SK-N-SH (cell line): ENCODE data around the gene AHR. TPM values are rescaled to one million over a fixed set of nuclear protein-coding genes. Genes with fewer than 3 reads are reported as not detected.

ENCODE experiments used
- CTCF ChIA-PET: fragments of 300-600, 350-600 bp; formaldehyde crosslinking; extraction: SDS; loops from one replicate; lab custom pipeline; 2021; lab: Yijun Ruan, JAX
- POLR2A ChIA-PET: fragments of 350-600 bp; sonication (Branson Sonifier 250); formaldehyde crosslinking; extraction: SDS; loops from one replicate; lab custom pipeline; 2020; ENCODE audit warnings: antibody characterized with exemption, inconsistent platforms; lab: Yijun Ruan, JAX
- DNase-seq: peaks from one replicate; pipeline ENCODE4 v3.0.0; 2012
- H2AFZ ChIP-seq: fragments of 200-600 bp; sonication (generic); 2 replicates; pipeline ENCODE4 v1.8.1; 2016; ENCODE audit warnings: antibody characterized with exemption, mild to moderate bottlenecking, low read depth
- H3F3A ChIP-seq: fragments of 200-600 bp; sonication (generic); replicated peaks from 2 replicates; pipeline ENCODE3; 2016; ENCODE audit warnings: antibody characterized with exemption, mild to moderate bottlenecking; ENCODE audit not compliant: insufficient read depth
- H3K27ac ChIP-seq, 2 experiments: fragments of 200-500 bp in 1 of 2; fragments of 200-600 bp in 1 of 2; sonication (Bioruptor generic) in 1 of 2; sonication (generic), shearing (Covaris generic) in 1 of 2; 2 replicates each; pipeline versions ENCODE4 v1.5.1 to v1.6.1; 2014 to 2016; ENCODE audit warnings: low read depth in 2 of 2, inconsistent platforms in 1 of 2, low read length in 1 of 2, mild to moderate bottlenecking in 1 of 2, mixed read lengths in 1 of 2
- H3K27me3 ChIP-seq: fragments of 200-600 bp; sonication (generic), shearing (Covaris generic); 2 replicates; pipeline ENCODE4 v1.6.1; 2016; ENCODE audit warnings: mixed run types; ENCODE audit not compliant: insufficient read depth
- H3K36me3 ChIP-seq, 2 experiments: fragments of 200-500 bp in 1 of 2; fragments of 200-600 bp in 1 of 2; sonication (Bioruptor generic) in 1 of 2; sonication (generic) in 1 of 2; replicated peaks in 1 of 2; 2 replicates each; pipeline versions ENCODE3 to v1.5.1; 2014 to 2016; ENCODE audit warnings: low read length in 1 of 2, mild to moderate bottlenecking in 1 of 2; ENCODE audit not compliant: insufficient read depth in 2 of 2, control insufficient read depth in 1 of 2
- H3K4me1 ChIP-seq, 2 experiments: fragments of 200-500 bp in 1 of 2; fragments of 200-600 bp in 1 of 2; sonication (Bioruptor generic) in 1 of 2; sonication (generic), shearing (Covaris generic) in 1 of 2; 2 replicates each; pipeline versions ENCODE4 v1.5.1 to v1.6.1; 2014 to 2016; ENCODE audit warnings: low read depth in 1 of 2, low read length in 1 of 2, mixed run types in 1 of 2; ENCODE audit not compliant: insufficient read depth in 2 of 2, control insufficient read depth in 1 of 2
- H3K4me2 ChIP-seq: fragments of 200-600 bp; sonication (generic), shearing (Covaris generic); 2 replicates; pipeline ENCODE4 v1.6.1; 2017; ENCODE audit warnings: mixed run types
- H3K4me3 ChIP-seq, 2 experiments: fragments of 200-500 bp in 1 of 2; fragments of 200-600 bp in 1 of 2; sonication (Bioruptor generic) in 1 of 2; sonication (generic), shearing (Covaris generic) in 1 of 2; 2 replicates each; pipeline versions ENCODE4 v1.5.1 to v1.8.1; 2014 to 2016; ENCODE audit warnings: low read depth in 2 of 2, inconsistent platforms in 1 of 2, low read length in 1 of 2, mild to moderate bottlenecking in 1 of 2, mixed read lengths in 1 of 2, moderate library complexity in 1 of 2
- H3K79me2 ChIP-seq: fragments of 200-600 bp; sonication (generic); 2 replicates; pipeline ENCODE4 v1.8.1; 2017; ENCODE audit warnings: mild to moderate bottlenecking; ENCODE audit not compliant: insufficient read depth
- H3K9ac ChIP-seq: fragments of 200-600 bp; sonication (generic); 2 replicates; pipeline ENCODE4 v1.6.1; 2017; ENCODE audit warnings: mixed run types
- H3K9me2 ChIP-seq: fragments of 200-600 bp; sonication (generic); 2 replicates; pipeline ENCODE4 v1.6.1; 2017; ENCODE audit warnings: mixed run types
- H3K9me3 ChIP-seq: fragments of 200-600 bp; sonication (generic); 2 replicates; pipeline ENCODE4 v1.6.1; 2017; ENCODE audit warnings: mixed run types, mild to moderate bottlenecking, moderate library complexity
- H4K20me1 ChIP-seq: fragments of 200-600 bp; sonication (generic); 2 replicates; pipeline ENCODE4 v1.6.1; 2017; ENCODE audit warnings: mild to moderate bottlenecking, mixed run types; ENCODE audit not compliant: insufficient read depth
- CHD2 ChIP-seq: fragments of 150-350 bp; IDR thresholded peaks from 2 replicates; pipeline ENCODE4 v1.6.1; 2018; ENCODE audit warnings: low read length; ENCODE audit not compliant: partially characterized antibody
- ELF1 ChIP-seq: IDR thresholded peaks from 2 replicates; pipeline ENCODE4 v1.4.0; 2012
- EP300 ChIP-seq, 2 experiments: IDR thresholded peaks; 2 replicates each; pipeline versions ENCODE4 v1.4.0 to v1.6.1; 2012; ENCODE audit warnings: borderline replicate concordance in 1 of 2, low read depth in 1 of 2, low read length in 1 of 2
- FOXJ3 ChIP-seq: sonication (generic); formaldehyde crosslinking; IDR thresholded peaks from 2 replicates; pipeline ENCODE4 v1.5.1; 2020; ENCODE audit warnings: mild to moderate bottlenecking, missing genetic modification reagents
- JUND ChIP-seq: IDR thresholded peaks from 2 replicates; pipeline ENCODE4 v1.4.0; 2012
- MXI1 ChIP-seq: IDR thresholded peaks from 2 replicates; pipeline ENCODE4 v1.6.1; 2012; ENCODE audit warnings: mild to moderate bottlenecking, low read depth, low read length, improper control_type of control experiment
- NFIC ChIP-seq: IDR thresholded peaks from 2 replicates; pipeline ENCODE4 v1.4.0; 2012; ENCODE audit warnings: borderline replicate concordance
- POLR2AphosphoS5 ChIP-seq: IDR thresholded peaks from 2 replicates; pipeline ENCODE4 v1.6.1; 2012; ENCODE audit warnings: low read depth, low read length
- RAD21 ChIP-seq: IDR thresholded peaks from 2 replicates; pipeline ENCODE4 v1.6.1; 2012; ENCODE audit warnings: mild to moderate bottlenecking, low read length
- RCOR1 ChIP-seq: fragments of 150-350 bp; IDR thresholded peaks from 2 replicates; pipeline ENCODE4 v1.6.1; 2017; ENCODE audit warnings: antibody characterized with exemption, low read length
- REST ChIP-seq: IDR thresholded peaks from 2 replicates; pipeline ENCODE4 v1.6.1; 2012; ENCODE audit warnings: mild to moderate bottlenecking, low read depth, low read length, moderate library complexity
- RFX5 ChIP-seq: IDR thresholded peaks from 2 replicates; pipeline ENCODE4 v1.6.1; 2012; ENCODE audit warnings: mild to moderate bottlenecking, improper control_type of control experiment, low read length
- RXRA ChIP-seq: IDR thresholded peaks from 2 replicates; pipeline ENCODE4 v1.4.0; 2012; ENCODE audit warnings: low read depth, mild to moderate bottlenecking, borderline replicate concordance
- SIN3A ChIP-seq: IDR thresholded peaks from 2 replicates; pipeline ENCODE4 v1.6.1; 2012; ENCODE audit warnings: low read depth, mild to moderate bottlenecking, low read length, moderate library complexity, borderline replicate concordance
- TCF12 ChIP-seq: IDR thresholded peaks from 2 replicates; pipeline ENCODE4 v1.4.0; 2012
- TEAD4 ChIP-seq: IDR thresholded peaks from 2 replicates; pipeline ENCODE4 v1.4.0; 2012; ENCODE audit warnings: mild to moderate bottlenecking, borderline replicate concordance; ENCODE audit not compliant: insufficient read depth
- WGBS: methylation state at CpG from one replicate; pipeline ENCODE4 v1.1.6; 2017; ENCODE audit warnings: low lambda C conversion rate; 5-methylcytosine and 5-hydroxymethylcytosine counted together
- polyA plus RNA-seq, 3 experiments: library from polyadenylated mRNA; depleted of rRNA; stranded (reverse); fragments of >200 nt; gene quantifications; 2 replicates each; pipeline ENCODE4 v1.2.3, GENCODE V29; 2012
- TF ChIP-seq, protein P1 (sequence below): IDR thresholded peaks from 2 replicates; pipeline ENCODE4 v1.4.0; 2012; ENCODE audit warnings: low read depth
- TF ChIP-seq, protein P2 (sequence below): fragments of 200-600 bp; sonication (generic); IDR thresholded peaks from 2 replicates; pipeline ENCODE4 v1.6.1; 2017; ENCODE audit warnings: antibody characterized with exemption, mild to moderate bottlenecking, moderate library complexity
- TF ChIP-seq, protein P3 (sequence below): IDR thresholded peaks from 2 replicates; pipeline ENCODE4 v1.4.0; 2012; ENCODE audit warnings: low read depth, borderline replicate concordance
- TF ChIP-seq, protein P4 (sequence below): IDR thresholded peaks from 2 replicates; pipeline ENCODE4 v1.4.0; 2012; ENCODE audit warnings: low read depth, borderline replicate concordance

The AHR gene
- polyA plus RNA-seq, 1 of the 3 experiments (the other 2 are of a cell fraction) = not detected

DNA sequence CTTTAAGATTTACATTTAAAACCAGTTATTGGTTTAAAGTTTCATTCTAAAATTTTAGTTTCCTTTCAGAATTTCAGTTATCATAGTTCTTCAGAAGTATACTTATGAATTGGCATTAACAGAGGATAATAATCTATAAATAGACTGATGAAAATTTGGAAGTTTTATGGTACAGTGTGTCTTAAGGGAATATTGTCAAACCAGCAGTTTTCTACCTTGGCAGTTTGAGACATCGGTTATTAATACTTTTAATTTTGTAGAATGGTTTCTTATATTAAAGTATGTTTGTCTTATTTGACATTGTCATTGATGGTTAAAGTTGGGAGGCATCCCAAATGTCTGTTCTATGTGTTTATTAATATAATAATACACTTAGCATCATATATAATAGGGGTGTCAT, 2.0 kb downstream of the AHR start:
- no peak overlapping the region for H3K27ac ChIP-seq
- TF ChIP-seq, protein P1, sequence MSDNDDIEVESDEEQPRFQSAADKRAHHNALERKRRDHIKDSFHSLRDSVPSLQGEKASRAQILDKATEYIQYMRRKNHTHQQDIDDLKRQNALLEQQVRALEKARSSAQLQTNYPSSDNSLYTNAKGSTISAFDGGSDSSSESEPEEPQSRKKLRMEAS = no peak
- TF ChIP-seq JUND (no peak), REST (no peak), POLR2AphosphoS5 (no peak), SIN3A (no peak), RCOR1 (no peak), RXRA (no peak), TEAD4 (no peak), NFIC (no peak), MXI1 (no peak), FOXJ3 (no peak), EP300 (IDR thresholded peaks at IDR 0.05; ENCODE audit: borderline replicate concordance in 1 of 2, low read depth in 1 of 2, low read length in 1 of 2) (no peak), TCF12 (no peak), ELF1 (no peak), RFX5 (no peak), RAD21 (no peak), CHD2 (no peak)
- TF ChIP-seq, protein P2, sequence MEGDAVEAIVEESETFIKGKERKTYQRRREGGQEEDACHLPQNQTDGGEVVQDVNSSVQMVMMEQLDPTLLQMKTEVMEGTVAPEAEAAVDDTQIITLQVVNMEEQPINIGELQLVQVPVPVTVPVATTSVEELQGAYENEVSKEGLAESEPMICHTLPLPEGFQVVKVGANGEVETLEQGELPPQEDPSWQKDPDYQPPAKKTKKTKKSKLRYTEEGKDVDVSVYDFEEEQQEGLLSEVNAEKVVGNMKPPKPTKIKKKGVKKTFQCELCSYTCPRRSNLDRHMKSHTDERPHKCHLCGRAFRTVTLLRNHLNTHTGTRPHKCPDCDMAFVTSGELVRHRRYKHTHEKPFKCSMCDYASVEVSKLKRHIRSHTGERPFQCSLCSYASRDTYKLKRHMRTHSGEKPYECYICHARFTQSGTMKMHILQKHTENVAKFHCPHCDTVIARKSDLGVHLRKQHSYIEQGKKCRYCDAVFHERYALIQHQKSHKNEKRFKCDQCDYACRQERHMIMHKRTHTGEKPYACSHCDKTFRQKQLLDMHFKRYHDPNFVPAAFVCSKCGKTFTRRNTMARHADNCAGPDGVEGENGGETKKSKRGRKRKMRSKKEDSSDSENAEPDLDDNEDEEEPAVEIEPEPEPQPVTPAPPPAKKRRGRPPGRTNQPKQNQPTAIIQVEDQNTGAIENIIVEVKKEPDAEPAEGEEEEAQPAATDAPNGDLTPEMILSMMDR = no peak
- TF ChIP-seq, protein P3, sequence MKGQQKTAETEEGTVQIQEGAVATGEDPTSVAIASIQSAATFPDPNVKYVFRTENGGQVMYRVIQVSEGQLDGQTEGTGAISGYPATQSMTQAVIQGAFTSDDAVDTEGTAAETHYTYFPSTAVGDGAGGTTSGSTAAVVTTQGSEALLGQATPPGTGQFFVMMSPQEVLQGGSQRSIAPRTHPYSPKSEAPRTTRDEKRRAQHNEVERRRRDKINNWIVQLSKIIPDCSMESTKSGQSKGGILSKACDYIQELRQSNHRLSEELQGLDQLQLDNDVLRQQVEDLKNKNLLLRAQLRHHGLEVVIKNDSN = no peak
- TF ChIP-seq, protein P4, sequence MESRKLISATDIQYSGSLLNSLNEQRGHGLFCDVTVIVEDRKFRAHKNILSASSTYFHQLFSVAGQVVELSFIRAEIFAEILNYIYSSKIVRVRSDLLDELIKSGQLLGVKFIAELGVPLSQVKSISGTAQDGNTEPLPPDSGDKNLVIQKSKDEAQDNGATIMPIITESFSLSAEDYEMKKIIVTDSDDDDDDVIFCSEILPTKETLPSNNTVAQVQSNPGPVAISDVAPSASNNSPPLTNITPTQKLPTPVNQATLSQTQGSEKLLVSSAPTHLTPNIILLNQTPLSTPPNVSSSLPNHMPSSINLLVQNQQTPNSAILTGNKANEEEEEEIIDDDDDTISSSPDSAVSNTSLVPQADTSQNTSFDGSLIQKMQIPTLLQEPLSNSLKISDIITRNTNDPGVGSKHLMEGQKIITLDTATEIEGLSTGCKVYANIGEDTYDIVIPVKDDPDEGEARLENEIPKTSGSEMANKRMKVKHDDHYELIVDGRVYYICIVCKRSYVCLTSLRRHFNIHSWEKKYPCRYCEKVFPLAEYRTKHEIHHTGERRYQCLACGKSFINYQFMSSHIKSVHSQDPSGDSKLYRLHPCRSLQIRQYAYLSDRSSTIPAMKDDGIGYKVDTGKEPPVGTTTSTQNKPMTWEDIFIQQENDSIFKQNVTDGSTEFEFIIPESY = no peak
- POLR2A ChIA-PET = no interaction called here
- no peak overlapping the region for H2AFZ ChIP-seq
- WGBS = 30% methylated on average over 1 of the region's 1 CpG
- H3K4me3 ChIP-seq = no peak overlapping the region
- H3K4me2 ChIP-seq = no peak overlapping the region
- H3K9me2 ChIP-seq = no peaks in the 10 kb centered on the region
- no peaks in the 10 kb centered on the region for H4K20me1 ChIP-seq
- peaks cover 4 to 8% of the 10 kb centered on the region in 2 experiments; a peak in 2 of 4 replicates for H3K4me1 ChIP-seq
- no peaks in the 10 kb centered on the region for H3K9me3 ChIP-seq
- CTCF ChIA-PET = interaction anchor here (1.2 to 1.3 kb wide), 2 partner anchors 125 to 319 kb away, joined by 4 read pairs; no protein-coding TSS in a partner anchor
- DNase-seq = no peak
- no peak overlapping the region for H3K9ac ChIP-seq
- H3K79me2 ChIP-seq = no peaks in the 10 kb centered on the region
- H3F3A ChIP-seq = peaks cover 10% of the 10 kb centered on the region
- no peaks in the 10 kb centered on the region for H3K36me3 ChIP-seq
- H3K27me3 ChIP-seq = peaks cover 54% of the 10 kb centered on the region
